ENCODE measurements around the gene WDR44. TPM values are rescaled to one million over a fixed set of nuclear protein-coding genes. Genes with fewer than 3 reads are reported as not detected.
"Not testable (repeated sequence)": the region's sequence is repeated elsewhere in the genome, so short reads cannot be mapped to it uniquely, and the experiment has no call there.

Gene WDR44
- total and polyA plus RNA-seq, 2 experiments from 2014 or later = 5.3 to 9.7 TPM

GRCh38 chrX:118468122-118468521 is 122.2 kb downstream of the WDR44 start:
- WGBS (ENCODE audit: low lambda C conversion rate, missing lambda C conversion rate) = 82% methylated on average over 7 of the region's 7 CpGs
- no peaks in the 10 kb centered on the region for H3K9me3 ChIP-seq (ENCODE audit: low read depth)
- no peak for DNase-seq (ENCODE audit: low spot score)
- no peaks in the 10 kb centered on the region for H3K79me2 ChIP-seq
- H3K36me3 ChIP-seq (replicated peaks; ENCODE audit: insufficient read depth, low read depth) = no peaks in the 10 kb centered on the region
- no peak overlapping the region for H2AFZ ChIP-seq
- no peaks in the 10 kb centered on the region for H3K9me2 ChIP-seq (replicated peaks; ENCODE audit: insufficient read depth)
- H3K27ac ChIP-seq = no peak overlapping the region
- no peak for TF ChIP-seq EZH2phosphoT487 (IDR thresholded peaks at IDR 0.05; ENCODE audit: low read depth, severe bottlenecking, unreplicated experiment)
- no peaks in the 10 kb centered on the region for H3K27me3 ChIP-seq
- H3K4me3 ChIP-seq = no peak overlapping the region
- no peaks in the 10 kb centered on the region for H4K20me1 ChIP-seq (ENCODE audit: insufficient read depth, poor library complexity, severe bottlenecking)
- H3K4me2 ChIP-seq = no peak overlapping the region
- H3K4me1 ChIP-seq (ENCODE audit: insufficient read depth) = no peaks in the 10 kb centered on the region

- H3K4me3 ChIP-seq; H3K9me2 ChIP-seq (replicated peaks; ENCODE audit: insufficient read depth); H3K27me3 ChIP-seq; H4K20me1 ChIP-seq (ENCODE audit: insufficient read depth, poor library complexity, severe bottlenecking); H3K9me3 ChIP-seq (ENCODE audit: low read depth); H3K36me3 ChIP-seq (replicated peaks; ENCODE audit: insufficient read depth, low read depth); H3K4me2 ChIP-seq; H2AFZ ChIP-seq; DNase-seq (ENCODE audit: low spot score); H3K27ac ChIP-seq; H3K4me1 ChIP-seq (ENCODE audit: insufficient read depth); H3K79me2 ChIP-seq: not testable (repeated sequence)
- 86% methylated on average over 5 of the region's 5 CpGs for WGBS (ENCODE audit: low lambda C conversion rate, missing lambda C conversion rate)
These were observed 124.9 kb downstream of the WDR44 start for GRCh38 chrX:118470721-118471347.

- H3K9me2 ChIP-seq (replicated peaks; ENCODE audit: insufficient read depth) = no peaks in the 10 kb centered on the region
- no peak overlapping the region for H3K4me2 ChIP-seq
- no peaks in the 10 kb centered on the region for H3K79me2 ChIP-seq
- no peak overlapping the region for H2AFZ ChIP-seq
- no peaks in the 10 kb centered on the region for H4K20me1 ChIP-seq (ENCODE audit: insufficient read depth, poor library complexity, severe bottlenecking)
- H3K27me3 ChIP-seq = no peaks in the 10 kb centered on the region
- H3K4me1 ChIP-seq (ENCODE audit: insufficient read depth) = no peaks in the 10 kb centered on the region
- no peak for DNase-seq (ENCODE audit: low spot score)
- H3K4me3 ChIP-seq = no peak overlapping the region
- no peaks in the 10 kb centered on the region for H3K36me3 ChIP-seq (replicated peaks; ENCODE audit: insufficient read depth, low read depth)
- WGBS (ENCODE audit: low lambda C conversion rate, missing lambda C conversion rate) = 82% methylated on average over 6 of the region's 6 CpGs
- TF ChIP-seq CTCF (IDR thresholded peaks at IDR 0.05; ENCODE audit: poor library complexity) = no peak
- TF ChIP-seq EZH2phosphoT487 (IDR thresholded peaks at IDR 0.05; ENCODE audit: low read depth, severe bottlenecking, unreplicated experiment) = no peak
- TF ChIP-seq EZH2 (IDR thresholded peaks at IDR 0.05; ENCODE audit: borderline replicate concordance) = no peak
- no peak overlapping the region for H3K27ac ChIP-seq
- H3K9me3 ChIP-seq (ENCODE audit: low read depth) = no peaks in the 10 kb centered on the region
These were observed 128.7 kb downstream of the WDR44 start for GRCh38 chrX:118474586-118474985.

GRCh38 chrX:118475903-118476302 is 130.0 kb downstream of the WDR44 start:
- Histone ChIP-seq H3K36me3 (replicated peaks; ENCODE audit: insufficient read depth, low read depth) (no peaks in the 10 kb centered on the region), H3K27me3 (no peaks in the 10 kb centered on the region), H3K4me3 (no peak overlapping the region), H3K4me2 (no peak overlapping the region), H3K9me2 (replicated peaks; ENCODE audit: insufficient read depth) (no peaks in the 10 kb centered on the region), H3K4me1 (ENCODE audit: insufficient read depth) (no peaks in the 10 kb centered on the region), H3K27ac (no peak overlapping the region), H3K9me3 (ENCODE audit: low read depth) (no peaks in the 10 kb centered on the region), H2AFZ (no peak overlapping the region), H3K79me2 (no peaks in the 10 kb centered on the region), H4K20me1 (ENCODE audit: insufficient read depth, poor library complexity, severe bottlenecking) (no peaks in the 10 kb centered on the region)
- DNase-seq (ENCODE audit: low spot score) = no peak
- 69% methylated on average over 4 of the region's 4 CpGs for WGBS (ENCODE audit: low lambda C conversion rate, missing lambda C conversion rate)
- TF ChIP-seq EZH2phosphoT487 (IDR thresholded peaks at IDR 0.05; ENCODE audit: low read depth, severe bottlenecking, unreplicated experiment) = no peak
- TF ChIP-seq EZH2 (IDR thresholded peaks at IDR 0.05; ENCODE audit: borderline replicate concordance) = no peak
- TF ChIP-seq CTCF (IDR thresholded peaks at IDR 0.05; ENCODE audit: poor library complexity) = no peak
